RWPE2 (cell line): ENCODE measurements around the gene GDAP2.

Experiments used
- ATAC-seq: fragments of 200-7000 bp; cut with Tn5 transposase; 3 replicates; pipeline ENCODE4 v1.9.1; 2021; ENCODE audit warnings: low read depth
- DNase-seq: peaks from one replicate; pipeline ENCODE4 v3.0.0-alpha.2; 2020; ENCODE audit warnings: low spot score
- H3K27ac ChIP-seq: fragments of 450-650 bp; 2 replicates; pipeline ENCODE4 v1.5.1; 2017; ENCODE audit warnings: mild to moderate bottlenecking; ENCODE audit not compliant: poor library complexity, severe bottlenecking
- H3K27me3 ChIP-seq: fragments of 250-450 bp; sonication (Bioruptor Pico); 2 replicates; pipeline ENCODE4 v1.5.1; 2021; ENCODE audit warnings: mild to moderate bottlenecking, moderate library complexity; ENCODE audit not compliant: insufficient read depth, poor library complexity, severe bottlenecking
- H3K36me3 ChIP-seq: fragments of 250-450 bp; sonication (Bioruptor Pico); 2 replicates; pipeline ENCODE4 v1.5.1; 2020; ENCODE audit warnings: low read depth, mild to moderate bottlenecking, moderate library complexity
- H3K4me1 ChIP-seq: fragments of 250-450 bp; sonication (Bioruptor Pico); 2 replicates; pipeline ENCODE4 v1.5.1; 2021; ENCODE audit warnings: mild to moderate bottlenecking, moderate library complexity; ENCODE audit not compliant: insufficient read depth, poor library complexity, severe bottlenecking
- H3K4me3 ChIP-seq: fragments of 250-450 bp; sonication (Bioruptor Pico); 2 replicates; pipeline ENCODE4 v1.5.1; 2021; ENCODE audit warnings: mild to moderate bottlenecking, moderate library complexity; ENCODE audit not compliant: severe bottlenecking
- H3K9me3 ChIP-seq: fragments of 250-450 bp; sonication (Bioruptor Pico); 2 replicates; pipeline ENCODE4 v1.5.1; 2021; ENCODE audit warnings: mild to moderate bottlenecking, moderate library complexity; ENCODE audit not compliant: severe bottlenecking
- CTCF ChIP-seq: fragments of 450-650 bp; IDR thresholded peaks from one replicate; pipeline ENCODE4 v1.5.1; 2017; ENCODE audit warnings: mild to moderate bottlenecking, moderate library complexity; ENCODE audit not compliant: poor library complexity, severe bottlenecking

Gene GDAP2, protein sequence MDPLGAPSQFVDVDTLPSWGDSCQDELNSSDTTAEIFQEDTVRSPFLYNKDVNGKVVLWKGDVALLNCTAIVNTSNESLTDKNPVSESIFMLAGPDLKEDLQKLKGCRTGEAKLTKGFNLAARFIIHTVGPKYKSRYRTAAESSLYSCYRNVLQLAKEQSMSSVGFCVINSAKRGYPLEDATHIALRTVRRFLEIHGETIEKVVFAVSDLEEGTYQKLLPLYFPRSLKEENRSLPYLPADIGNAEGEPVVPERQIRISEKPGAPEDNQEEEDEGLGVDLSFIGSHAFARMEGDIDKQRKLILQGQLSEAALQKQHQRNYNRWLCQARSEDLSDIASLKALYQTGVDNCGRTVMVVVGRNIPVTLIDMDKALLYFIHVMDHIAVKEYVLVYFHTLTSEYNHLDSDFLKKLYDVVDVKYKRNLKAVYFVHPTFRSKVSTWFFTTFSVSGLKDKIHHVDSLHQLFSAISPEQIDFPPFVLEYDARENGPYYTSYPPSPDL

GRCh38 chr1:117929343-117930172, at the start of gene GDAP2, which contains the start of gene WDR3:
Gene GDAP2, minus strand, starts transcription at chr1:117929621. Its CDS starts 9,264 bp downstream, at chr1:117920357.
Gene WDR3, plus strand, starts transcription at chr1:117929739. Its CDS starts 3,581 bp downstream, at chr1:117933320.
- peaks cover 21% of the 10 kb centered on the region for H3K4me1 ChIP-seq
- H3K4me3 ChIP-seq: peak within 1 kb of the TSS; percentile 70
- H3K36me3 ChIP-seq: peaks cover 15% of the 10 kb centered on the region
- ATAC-seq (peak; percentile 94), DNase-seq (peak; percentile 97)
- no peak for TF ChIP-seq CTCF
- H3K27ac ChIP-seq: peak within 1 kb of the TSS; percentile 51
- no peaks in the 10 kb centered on the region for H3K9me3 ChIP-seq
- no peaks in the 10 kb centered on the region for H3K27me3 ChIP-seq

DNA sequence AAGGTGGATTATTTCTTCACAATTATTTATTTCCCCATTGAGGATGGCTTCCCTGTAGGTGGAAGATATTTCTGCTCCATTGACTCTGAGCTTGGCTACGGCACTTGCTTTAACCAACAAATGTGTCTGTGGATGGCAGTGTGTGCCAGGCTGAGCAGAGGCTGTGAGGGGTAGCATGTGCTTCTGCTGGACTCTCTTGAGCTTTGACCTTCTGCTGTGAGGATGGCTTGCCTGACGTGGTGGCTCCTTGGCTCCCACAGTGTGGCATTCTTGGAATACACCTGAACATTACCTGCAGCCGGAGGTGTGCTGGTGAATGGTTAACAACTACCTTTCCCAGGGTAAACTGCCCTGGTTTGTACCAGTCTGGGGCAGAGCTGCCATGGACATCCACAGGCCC, 47.0 kb upstream of the GDAP2 start:
- no peak for TF ChIP-seq CTCF
- Histone ChIP-seq H3K27me3 (no peaks in the 10 kb centered on the region), H3K4me1 (no peaks in the 10 kb centered on the region), H3K36me3 (no peaks in the 10 kb centered on the region), H3K9me3 (no peaks in the 10 kb centered on the region), H3K27ac (no peak overlapping the region), H3K4me3 (no peak overlapping the region)
- ATAC-seq (no peak), DNase-seq (no peak)

DNA sequence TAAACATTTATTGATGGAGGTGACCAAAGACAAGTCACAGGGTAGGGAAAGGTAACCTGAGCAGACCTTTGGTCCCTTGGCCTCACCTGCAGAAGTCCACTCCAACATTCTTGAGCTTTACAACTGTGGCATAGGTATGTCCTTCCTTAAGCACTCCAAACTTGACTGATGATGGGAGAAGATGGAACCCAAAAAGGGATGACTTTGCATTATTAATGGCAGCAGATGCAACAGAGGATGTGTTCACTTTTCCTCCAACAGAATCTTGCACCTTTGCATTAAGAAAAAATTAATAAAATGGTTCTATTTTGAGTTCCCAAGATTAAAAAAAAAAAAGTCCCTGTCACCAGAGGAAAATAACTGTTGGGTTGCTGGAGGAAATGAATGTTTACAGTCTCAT, 42.4 kb upstream of the GDAP2 start:
- ATAC-seq: no peak
- Histone ChIP-seq H3K9me3 (no peaks in the 10 kb centered on the region), H3K36me3 (no peaks in the 10 kb centered on the region), H3K4me1 (peaks cover 2% of the 10 kb centered on the region), H3K27me3 (no peaks in the 10 kb centered on the region), H3K4me3 (no peak overlapping the region), H3K27ac (no peak overlapping the region)
- TF ChIP-seq CTCF: no peak
- DNase-seq: no peak

- Histone ChIP-seq H3K27me3 (no peaks in the 10 kb centered on the region), H3K27ac (no peak overlapping the region), H3K9me3 (no peaks in the 10 kb centered on the region), H3K36me3 (no peaks in the 10 kb centered on the region), H3K4me1 (peaks cover 2% of the 10 kb centered on the region), H3K4me3 (no peak overlapping the region)
- TF ChIP-seq CTCF: no peak
- DNase-seq (no peak), ATAC-seq (no peak)
Measured at GRCh38 chr1:117970252-117970651, 40.8 kb upstream of the GDAP2 start.
